Globus pallidus (tissue), 1 donor: ENCODE measurements around the gene SKA2.
"Not testable (repeated sequence)": the region's sequence is repeated elsewhere in the genome, so short reads cannot be mapped to it uniquely, and the experiment has no call there.

ENCODE experiments used
- DNase-seq: peaks from one replicate; pipeline ENCODE4 v3.0.0-alpha.2; 2015; ENCODE audit warnings: low spot score

SKA2 gene

GRCh38 chr17:59151591-59151990 lies 3.4 kb downstream of the SKA2 start:
- no peak for DNase-seq

GRCh38 chr17:59151006-59151405 lies 4.0 kb downstream of the SKA2 start:
- no peak for DNase-seq

- no peak for DNase-seq
Observed at GRCh38 chr17:59149841-59150511, 5.0 kb downstream of the SKA2 start.

- DNase-seq: no peak
Observed at GRCh38 chr17:59149051-59149450, 5.9 kb downstream of the SKA2 start.

- no peak for DNase-seq
Observed at GRCh38 chr17:59145571-59146096, 9.4 kb downstream of the SKA2 start.

GRCh38 chr17:59141860-59142259 lies 13.1 kb downstream of the SKA2 start:
- DNase-seq: no peak

- DNase-seq: no peak
Observed at GRCh38 chr17:59139939-59140338, 15.0 kb downstream of the SKA2 start.

- DNase-seq: not testable (repeated sequence)
Observed at GRCh38 chr17:59138339-59138738, 16.6 kb downstream of the SKA2 start.

GRCh38 chr17:59131131-59131530 lies 23.9 kb downstream of the SKA2 start:
- DNase-seq: no peak

- DNase-seq: no peak
Observed at GRCh38 chr17:59129814-59130213, 25.2 kb downstream of the SKA2 start.

GRCh38 chr17:59126809-59127417 lies 28.1 kb downstream of the SKA2 start:
- no peak for DNase-seq

GRCh38 chr17:59124665-59125064 lies 30.3 kb downstream of the SKA2 start:
- no peak for DNase-seq

GRCh38 chr17:59121901-59122480 lies 33.0 kb downstream of the SKA2 start:
- no peak for DNase-seq

- no peak for DNase-seq
Observed at GRCh38 chr17:59115474-59115873, 39.5 kb downstream of the SKA2 start.

GRCh38 chr17:59111539-59111938 lies 43.4 kb downstream of the SKA2 start:
- no peak for DNase-seq

GRCh38 chr17:59110973-59111372 lies 44.0 kb downstream of the SKA2 start:
- no peak for DNase-seq

GRCh38 chr17:59108400-59109102 lies 46.4 kb downstream of the SKA2 start:
- DNase-seq: no peak

GRCh38 chr17:59107306-59107670 lies 47.7 kb downstream of the SKA2 start:
- DNase-seq: no peak

- DNase-seq: peak; percentile 93
Observed at GRCh38 chr17:59106463-59107305, 48.3 kb downstream of the SKA2 start, which contains the start of gene TRIM37. TRIM37 (minus strand) TSS chr17:59106880; CDS start chr17:59106461, 419 bp downstream.

- peak; percentile 65 for DNase-seq
Observed at GRCh38 chr17:59105852-59106462, 49.0 kb downstream of the SKA2 start.

GRCh38 chr17:59101178-59101577 lies 53.8 kb downstream of the SKA2 start:
- no peak for DNase-seq
